KG1 (cell line): ENCODE results near the gene IPPK.
A peak's percentile ranks its signal among the peaks of the same experiment; 100 is the strongest.
"Not testable (repeated sequence)": the region's sequence is repeated elsewhere in the genome, so short reads cannot be mapped to it uniquely, and the experiment has no call there.

Experiments
- DNase-seq: peaks from one replicate; lab custom pipeline; 2025; lab: John Stamatoyannopoulos, UW

Gene IPPK

DNA sequence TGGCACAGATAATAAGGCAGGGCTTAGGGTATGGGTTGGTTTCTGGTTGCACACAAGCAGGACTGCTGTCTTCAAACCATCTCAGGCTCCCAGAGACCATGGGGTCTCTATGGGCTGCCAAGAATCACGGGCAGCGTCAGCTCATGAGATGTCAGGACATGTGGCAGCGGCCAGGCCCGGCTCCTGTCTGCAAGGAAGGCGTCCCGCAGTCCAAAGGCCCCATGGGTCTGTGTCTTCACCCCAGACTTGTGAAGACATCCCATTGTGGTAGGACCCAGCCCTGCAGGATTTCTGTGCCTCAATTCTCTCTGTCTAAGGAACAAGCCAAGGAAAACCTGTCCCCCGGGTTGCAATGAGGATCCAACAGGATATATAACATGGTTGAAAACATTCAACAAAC, 32.6 kb downstream of the IPPK start:
- DNase-seq: no peak

DNA sequence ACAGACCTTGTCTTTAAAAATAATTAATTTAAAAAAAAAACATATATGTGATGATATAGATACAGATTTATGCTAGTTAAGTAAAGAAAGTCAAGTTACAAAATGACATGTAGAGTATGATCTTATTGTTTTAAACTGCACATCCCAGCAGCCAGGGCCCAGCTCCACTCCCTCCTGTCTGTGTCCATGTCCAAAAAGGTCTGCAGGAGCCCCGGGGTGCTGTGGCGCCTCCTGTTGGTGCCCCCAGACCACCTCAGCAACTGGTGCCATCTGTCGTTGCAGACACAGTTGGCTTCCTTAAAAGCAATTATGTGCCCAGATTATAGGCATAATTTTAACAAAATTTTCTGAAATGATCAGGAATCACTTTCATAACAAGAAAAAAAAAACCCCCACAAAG, 33.3 kb downstream of the IPPK start:
- no peak for DNase-seq

DNA sequence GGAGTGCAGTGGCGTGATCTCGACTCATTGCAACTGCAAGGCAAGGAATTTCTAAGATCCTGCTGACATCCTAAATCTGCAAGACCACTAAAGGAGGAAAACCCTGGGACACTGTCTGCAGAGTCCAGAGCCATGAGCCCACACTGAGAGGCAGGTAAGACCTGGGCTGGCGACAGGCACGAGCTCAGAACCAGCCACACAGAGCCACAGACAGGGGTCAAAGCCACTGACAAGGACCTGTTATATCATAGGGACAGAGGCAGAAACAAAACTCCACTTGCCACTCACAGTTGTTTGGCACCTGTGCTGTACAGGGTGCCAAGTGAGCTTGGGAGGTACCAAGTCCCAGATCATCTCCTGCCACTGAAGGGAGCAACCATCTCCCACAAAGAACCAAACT, 34.2 kb downstream of the IPPK start:
- no peak for DNase-seq

DNA sequence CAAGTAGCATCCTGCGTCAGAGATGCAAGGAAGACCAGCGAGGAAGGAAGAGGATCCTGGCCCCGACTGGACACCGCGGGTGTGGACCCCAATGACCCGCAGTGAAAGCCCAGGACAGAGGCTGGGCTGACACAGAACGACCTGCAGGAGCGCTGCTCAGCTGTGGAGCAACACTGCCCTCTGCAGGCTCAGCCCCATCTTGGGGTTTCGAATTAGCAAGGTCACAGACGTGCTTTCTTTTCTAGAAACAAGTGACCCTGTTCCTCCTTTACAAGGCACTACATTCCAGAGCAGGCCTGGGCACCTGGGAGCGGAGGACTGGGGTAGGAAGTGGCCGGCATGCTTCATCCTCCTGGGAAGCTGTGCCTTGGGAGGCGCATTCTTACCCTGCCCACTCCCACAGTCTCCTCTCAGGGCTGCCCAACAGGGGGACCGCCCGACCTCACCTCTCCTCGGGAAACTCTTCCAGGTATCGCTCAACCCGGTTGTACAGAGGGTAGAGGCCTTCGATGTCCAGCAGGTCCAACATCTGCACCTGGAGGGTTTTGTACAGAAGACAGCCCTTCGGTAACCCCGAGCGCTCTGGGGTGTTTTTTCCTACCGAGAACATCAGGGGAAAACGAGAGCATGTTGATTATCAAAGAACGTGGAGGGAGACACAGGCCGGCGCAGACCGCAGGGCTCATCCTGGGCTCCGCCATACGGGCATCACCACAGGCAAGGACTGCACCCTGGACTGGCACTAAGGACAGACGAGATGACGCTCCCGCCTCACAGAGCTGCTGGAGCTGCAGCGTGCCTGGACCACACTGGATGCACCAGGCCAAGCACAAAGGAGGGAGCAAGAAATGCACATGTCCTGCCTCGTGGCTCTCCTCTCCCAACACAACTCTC, 35.0 kb downstream of the IPPK start:
- peak; percentile 5 for DNase-seq

DNA sequence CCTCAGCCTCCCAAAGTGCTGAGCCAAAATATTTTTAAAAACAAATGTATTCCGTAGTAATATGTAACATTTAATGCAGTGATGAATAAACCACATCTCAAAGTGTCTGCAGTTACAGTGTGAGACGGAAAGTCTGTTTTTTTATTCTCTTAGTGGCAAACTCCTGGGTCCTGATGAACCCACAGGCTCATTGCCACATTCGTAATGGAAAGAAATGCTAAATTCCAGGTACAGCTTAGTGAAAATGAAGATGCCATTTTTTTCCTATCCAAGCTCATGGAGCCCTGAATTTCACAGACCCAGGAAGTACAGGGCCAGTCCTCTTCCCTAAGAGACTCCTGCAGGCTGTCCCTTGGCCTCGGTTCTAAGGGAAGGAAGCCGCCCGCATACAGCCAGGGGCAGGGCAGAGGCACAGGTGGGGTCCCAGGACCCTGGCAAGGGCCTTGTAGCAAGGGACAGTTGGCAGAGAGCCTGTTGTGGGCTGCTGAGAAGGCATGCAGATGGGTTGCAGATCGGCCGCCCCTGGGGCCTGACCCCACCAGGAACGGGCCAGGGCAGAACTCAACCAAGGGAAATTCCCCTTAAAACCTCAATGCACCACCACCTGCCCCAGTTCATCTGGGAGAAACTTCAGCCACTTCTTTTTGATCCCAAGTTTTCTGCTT, 36.2 kb downstream of the IPPK start:
- DNase-seq: no peak

DNA sequence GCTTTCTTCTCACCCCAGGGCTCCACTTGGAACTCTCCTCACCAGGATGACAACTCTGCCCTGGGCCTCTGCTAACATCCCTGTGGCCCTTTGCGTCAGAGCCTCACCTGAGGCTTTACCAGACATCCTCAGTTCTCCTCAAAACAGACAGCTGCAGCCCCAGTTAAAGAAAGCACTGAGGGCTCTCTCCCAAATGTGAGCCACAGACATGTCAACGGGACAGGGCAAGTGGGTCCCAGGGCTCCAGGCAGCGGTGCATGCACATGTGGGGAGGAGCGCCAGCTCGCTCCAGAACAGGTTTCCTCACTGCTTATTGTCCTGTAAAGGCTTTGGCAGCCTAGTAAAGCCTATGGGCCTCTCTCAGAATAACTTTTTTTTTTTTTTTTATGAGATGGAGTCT, 37.3 kb downstream of the IPPK start:
- no peak for DNase-seq

DNA sequence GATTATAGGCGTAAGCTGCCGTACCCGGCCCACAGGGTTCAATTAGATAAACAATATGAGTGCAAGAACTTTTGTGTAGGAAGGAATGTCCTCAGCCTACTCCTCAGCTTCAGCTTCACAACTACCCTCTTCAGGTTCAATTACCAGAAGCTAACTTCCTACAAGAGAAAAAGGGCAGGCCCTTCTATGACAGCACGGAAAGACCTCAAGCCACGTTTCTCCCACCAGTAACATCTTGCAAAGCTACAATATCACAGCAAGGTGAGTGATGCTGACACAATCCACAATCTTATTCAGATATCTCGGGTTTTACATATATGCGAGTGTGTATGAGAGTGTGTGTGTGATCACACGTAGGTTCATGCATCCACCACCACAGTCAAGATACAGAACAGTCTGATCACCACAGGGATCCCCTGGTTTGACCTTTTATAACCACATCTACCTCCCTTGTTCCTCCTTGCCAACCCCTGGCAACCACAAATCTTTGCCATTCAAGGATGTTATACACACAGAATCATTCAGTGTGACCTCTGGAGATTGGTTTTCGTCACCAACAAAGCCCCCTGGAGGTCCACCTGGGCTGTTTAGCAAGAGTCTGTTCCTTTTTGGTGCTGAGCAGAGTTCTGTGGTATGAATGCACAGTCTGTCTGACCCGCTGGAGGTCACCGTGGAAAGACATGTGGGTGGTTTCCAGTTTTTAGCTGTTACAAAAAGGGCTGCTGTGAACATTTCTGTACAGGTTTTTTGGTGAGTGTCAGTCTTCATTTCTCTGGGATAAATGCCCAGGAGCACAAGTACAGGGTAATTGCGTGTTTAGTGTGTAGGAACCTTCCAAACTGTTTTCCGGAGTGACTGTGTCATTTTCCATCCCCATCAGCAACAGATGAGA, 38.2 kb downstream of the IPPK start:
- no peak for DNase-seq

DNA sequence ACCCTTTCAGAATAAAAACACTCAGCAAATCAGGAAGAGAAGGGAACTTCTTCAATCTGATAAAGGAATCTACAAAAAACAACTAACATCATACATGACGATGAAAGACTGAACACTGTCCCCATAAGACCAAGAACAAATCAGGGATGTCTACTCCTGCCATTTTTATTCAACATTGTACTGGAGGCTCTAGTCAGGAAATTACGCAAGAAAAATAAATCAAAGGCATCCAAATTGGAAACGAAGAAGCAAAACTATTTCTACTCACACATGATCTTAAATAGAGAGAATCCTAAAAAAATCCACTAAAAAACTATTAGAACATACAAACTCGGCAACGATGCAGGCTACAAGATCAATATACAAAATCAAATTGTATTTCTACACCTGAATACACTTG, 42.3 kb downstream of the IPPK start:
- no peak for DNase-seq

DNA sequence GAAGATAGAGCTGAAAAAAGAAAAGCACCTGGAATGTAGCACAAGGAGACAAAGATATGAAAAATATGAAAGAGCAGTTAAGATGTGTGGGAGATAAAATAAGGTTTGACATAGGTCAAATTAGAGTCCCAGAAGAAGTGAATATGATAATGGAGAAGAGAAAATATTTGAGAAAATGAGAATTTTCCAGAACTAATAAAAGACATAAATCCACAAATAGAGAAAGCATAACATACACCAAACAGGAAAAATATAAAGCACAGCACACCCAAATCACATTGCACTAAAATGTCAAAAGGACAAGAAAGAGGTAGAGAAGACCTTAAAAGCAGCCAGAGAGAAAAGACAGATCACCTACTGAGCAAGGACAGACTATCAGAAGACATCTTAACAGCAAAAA, 43.4 kb downstream of the IPPK start:
- no peak for DNase-seq

DNA sequence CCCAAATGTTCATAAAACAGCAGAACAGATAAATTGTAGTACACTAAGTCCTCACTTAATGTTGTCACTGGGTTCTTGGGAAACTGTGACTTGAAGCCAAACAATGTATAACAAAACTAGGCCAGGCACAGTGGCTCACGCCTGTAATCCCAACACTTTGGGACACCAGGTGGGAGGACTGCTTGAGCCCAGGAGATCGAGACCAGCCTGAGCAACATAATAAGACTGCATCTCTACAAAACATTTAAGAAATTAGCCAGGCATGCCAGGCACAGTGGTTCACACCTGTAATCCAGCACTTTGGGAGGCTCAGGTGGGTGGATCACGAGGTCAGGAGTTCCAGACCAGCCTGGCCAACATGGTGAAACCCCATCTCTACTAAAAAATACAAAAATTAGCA, 46.0 kb downstream of the IPPK start:
- not testable (repeated sequence) for DNase-seq

DNA sequence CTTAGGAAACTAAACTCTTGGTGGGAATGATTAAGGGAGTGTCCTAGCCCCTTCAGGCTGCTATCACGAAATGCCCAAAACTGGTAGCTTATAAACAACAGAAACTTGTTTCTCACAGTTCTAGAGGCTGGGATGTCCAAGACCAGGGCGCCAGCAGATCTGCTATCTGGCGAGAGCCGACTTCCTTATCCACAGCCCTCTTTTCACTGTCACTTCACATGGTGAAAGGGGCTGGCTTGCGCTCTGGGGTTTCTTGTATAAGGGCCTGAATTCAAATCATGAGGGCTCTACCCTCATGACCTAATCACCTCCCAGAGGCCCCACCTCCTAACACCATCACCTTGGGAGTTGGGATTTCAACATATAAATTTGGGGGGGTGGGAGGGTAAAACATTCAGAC, 49.1 kb downstream of the IPPK start:
- no peak for DNase-seq

DNA sequence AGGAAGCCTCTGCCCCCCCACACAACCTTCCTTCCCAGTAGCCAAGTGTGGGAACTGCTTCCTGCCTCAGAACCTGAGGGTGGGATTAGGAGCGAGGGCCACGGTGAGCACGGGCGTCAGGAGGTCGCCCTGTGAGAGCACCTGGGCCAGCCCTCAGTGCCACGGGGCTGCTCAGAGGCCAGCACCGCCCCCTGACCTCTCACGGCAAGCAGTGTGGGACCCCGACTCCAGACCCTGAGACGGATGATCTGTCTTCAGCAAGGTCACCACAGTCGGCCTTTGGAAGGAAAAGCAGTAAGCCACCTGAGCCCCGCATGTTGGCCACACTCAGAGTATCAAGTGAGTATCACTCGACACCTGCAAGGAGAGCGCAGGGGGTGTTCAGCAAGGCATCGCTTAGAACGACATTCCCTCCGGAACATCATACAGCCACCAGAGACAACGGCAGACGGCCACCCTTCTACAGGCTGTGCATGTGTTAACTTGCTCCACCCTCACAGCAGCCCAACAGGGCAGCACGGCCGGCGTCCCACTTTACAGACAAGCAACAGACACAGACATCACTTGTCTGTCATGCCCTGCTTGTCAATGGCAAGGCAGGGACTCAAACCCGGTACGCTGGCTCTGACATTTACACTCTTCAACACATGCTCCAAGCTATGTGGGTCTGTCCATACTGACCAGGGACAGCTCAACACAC, 50.2 kb downstream of the IPPK start:
- no peak for DNase-seq

DNA sequence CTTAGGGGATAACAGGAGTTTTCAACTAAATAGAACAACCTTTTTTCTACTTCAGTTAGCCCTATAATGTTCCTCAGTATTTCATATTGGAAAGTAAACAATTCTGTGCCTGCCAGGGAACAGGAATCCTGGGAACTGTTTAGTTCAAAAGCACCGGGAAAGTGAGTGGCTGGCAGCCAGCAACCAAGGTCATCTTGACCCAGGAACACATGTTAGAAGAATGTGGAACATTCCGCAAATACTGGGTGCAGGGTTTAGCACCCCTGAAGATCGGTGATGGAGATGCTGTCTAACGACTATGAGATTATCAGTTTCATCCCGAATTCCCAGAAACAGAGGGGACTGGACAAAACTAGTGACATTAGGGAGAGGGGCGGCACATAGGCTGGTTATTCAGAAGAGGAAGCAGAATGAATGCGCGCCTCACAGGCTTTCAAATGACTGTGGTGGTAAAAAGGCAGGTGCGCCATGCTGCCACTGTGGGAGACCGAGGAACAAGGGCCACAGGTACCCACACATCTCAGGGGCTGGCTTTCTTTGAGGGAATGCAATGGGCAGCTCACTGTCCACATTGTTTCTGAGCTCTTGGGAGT, 51.2 kb downstream of the IPPK start:
- DNase-seq: no peak

DNA sequence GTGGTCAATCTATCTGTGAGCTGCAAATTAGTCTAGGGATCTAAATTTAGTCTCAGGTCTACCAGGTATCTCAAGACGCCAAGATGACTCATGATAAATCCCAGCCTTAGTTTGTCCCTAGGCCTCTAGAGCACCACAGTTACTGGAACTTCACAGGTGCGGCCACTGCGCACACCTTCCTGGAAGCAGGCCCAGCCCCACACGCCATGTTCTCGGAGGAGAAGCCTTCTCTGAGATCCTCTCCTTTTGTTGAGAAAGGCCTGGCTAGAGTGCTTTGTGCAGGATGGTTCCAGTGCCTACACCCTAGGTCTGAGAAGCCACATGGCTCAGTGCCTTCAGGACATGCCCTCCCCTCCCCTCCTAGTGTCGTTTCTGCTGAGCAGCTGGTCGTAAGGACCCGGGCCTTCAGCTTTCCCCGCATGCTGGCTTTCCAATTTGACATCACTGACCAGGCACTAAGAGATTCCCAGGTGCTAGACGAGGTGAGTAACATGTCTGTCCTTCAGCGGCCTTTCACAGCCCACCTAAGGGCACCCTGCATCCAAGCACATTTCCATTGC, 51.9 kb downstream of the IPPK start:
- DNase-seq: no peak

DNA sequence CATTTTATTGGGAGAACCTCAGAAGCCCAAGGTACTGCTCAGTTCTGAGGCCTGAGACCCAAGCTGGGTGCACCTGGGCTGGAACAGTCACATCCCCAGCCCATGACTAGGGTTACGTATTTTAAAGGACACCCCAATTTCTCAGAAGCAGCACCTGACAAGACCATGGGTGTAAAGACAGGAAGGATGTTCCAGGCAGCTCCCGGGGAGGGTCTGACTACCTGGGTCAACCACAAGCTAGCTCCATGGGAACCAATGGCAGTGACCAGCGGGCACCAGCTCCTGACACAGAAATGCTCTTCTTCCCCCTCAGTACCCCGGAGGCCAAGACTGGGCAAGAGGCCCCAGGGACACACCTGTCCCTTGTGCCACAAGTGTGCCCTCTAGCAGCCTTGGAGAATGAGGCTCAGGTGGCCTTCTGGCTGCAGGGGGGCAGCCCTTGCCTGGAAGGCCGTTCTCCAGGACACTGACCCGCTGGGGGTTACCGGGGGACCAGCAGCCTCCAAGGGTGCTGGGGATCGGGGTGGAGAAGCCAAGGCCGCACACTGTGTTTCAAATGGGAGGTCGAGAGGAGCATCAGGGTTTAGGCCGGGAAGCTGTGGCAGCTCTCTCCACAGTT, 52.6 kb downstream of the IPPK start:
- no peak for DNase-seq

DNA sequence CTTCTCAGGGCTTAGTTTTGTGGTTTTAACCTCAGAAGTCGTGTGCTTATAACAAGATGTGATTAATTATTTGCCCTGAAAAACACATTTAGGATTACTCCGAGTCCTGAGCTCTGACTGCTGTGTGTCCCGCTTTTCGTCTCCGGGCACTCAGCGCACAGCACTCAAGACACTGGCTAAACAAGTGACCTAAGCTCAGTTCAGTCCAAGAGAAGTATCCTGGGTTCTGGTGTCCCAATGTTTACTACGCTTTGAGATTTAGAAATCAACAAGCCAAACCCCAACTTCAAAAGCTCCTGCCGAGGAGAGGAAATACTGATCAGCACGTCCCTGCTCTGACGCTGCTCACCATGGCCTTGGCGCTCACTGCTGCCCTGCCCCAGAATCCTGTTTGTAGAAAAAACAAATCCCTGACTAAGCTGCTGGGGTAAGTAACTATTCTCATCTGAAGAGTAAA, 53.2 kb downstream of the IPPK start:
- no peak for DNase-seq

DNA sequence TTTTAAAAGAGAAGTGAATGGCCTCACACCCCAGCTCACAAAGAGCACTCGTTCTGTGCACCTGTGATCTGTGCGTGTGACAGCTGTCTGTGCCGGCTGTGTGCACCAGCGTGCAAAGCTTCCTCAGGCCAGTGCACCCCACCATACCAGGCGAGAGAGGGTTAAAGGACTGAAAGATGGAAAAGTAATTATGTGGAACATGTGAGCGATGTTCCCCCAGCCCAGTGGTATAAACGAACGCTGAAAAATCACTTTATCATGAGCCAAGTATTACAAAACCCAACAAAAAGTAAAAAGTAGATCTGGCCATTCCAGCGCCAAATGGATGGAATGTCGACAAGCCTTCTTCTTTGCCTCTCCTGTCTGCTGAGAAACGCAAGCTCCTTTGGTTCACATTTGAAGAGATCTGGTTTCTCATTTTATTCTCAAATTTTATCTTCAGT, 53.7 kb downstream of the IPPK start:
- DNase-seq: no peak

DNA sequence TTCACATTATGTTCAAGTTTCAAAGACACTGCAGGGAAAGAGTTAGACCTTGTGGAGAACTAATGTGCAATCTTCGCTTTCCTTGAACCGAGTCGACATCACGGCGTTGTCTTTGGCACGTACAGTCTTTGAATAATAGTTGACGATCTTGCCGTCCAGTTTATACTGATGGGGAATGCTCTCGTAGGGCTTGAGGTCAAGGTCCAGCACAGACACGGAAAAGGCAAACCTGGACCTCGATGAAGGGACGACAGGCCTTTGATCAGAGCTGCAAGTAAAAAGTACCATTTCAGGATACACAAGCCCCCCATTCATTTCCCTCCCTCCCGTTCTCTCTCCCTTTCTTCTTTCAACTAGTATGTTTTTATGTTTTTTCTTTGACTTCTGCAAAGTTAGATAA, 54.1 kb downstream of the IPPK start:
- no peak for DNase-seq

DNA sequence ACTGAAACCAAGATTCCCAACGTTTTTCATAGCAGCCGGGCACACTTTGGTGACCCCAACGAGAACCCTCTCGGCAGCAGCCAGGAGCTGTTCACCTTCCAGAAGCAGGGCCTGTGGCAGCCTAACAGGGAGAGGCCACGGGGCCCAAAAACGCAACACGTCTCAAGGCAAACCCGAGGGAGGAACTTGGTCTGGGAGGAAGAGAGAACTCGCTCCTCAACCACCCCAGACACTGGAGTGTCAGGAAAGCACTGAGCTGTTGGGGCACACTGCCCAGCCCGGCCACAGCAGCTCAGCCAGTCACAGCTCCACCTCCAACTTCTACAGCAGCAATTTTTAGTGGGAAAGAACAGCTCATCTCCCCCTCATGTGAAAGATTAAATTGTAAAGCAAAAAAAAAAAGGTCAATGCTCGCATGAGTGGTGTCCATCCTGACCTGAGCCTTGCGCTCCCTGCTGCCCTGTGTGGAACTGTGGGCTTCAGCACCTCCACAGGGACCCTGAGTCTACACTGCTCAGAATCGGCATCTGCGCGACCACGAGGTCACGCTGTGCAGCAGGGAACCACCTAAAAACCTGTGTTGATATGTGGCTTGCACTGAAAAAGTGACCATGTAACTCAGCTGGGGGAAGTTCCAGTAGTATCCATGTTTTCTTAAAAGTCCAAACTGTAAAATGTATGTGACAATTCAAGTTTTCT, 55.0 kb downstream of the IPPK start:
- no peak for DNase-seq

DNA sequence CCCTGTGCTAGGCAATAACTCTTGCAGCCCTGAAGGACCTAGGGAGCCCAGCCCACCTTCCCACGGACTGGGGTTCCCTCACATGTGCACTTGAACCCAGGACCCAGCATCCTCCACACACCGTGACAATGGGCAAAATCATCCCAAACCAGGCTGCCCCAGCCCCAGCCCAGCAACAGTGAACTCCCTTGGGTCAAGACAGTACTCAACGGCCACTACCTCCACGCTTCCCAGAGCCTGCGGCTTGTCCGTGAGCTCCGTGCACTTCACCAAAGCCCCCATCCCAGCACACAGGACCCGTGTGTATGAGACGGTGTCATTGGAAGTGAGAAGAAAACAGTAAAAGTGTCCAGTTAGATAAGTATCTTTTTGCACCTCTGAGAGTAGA, 55.8 kb downstream of the IPPK start:
- DNase-seq: no peak
